Panc1 (cell line): ENCODE measurements around the gene BFSP1. TPM values are rescaled to one million over a fixed set of nuclear protein-coding genes. Genes with fewer than 3 reads are reported as not detected.

Experiments
- ATAC-seq: fragments of 200-7000 bp; cut with Tn5 transposase; 2 replicates; pipeline ENCODE4 v1.9.1; 2020; ENCODE audit warnings: mild to moderate bottlenecking, moderate library complexity
- BruUV-seq: library from RNA; stranded (reverse); fragments of 400-500 nt; replicated peaks from 2 replicates; lab custom pipeline; 2021; lab: Mats Ljungman, UMichigan
- CTCF ChIA-PET: fragments of 300-600 bp; sonication (Branson Sonifier 250); formaldehyde crosslinking; loops from one replicate; lab custom pipeline; 2022; ENCODE audit warnings: antibody characterized with exemption; lab: Charles Lee
- POLR2A ChIA-PET: fragments of 300-600 bp; sonication (Branson Sonifier 250); formaldehyde crosslinking; loops from one replicate; lab custom pipeline; 2022; ENCODE audit warnings: antibody characterized with exemption; lab: Charles Lee
- DNase-seq: peaks from one replicate; pipeline ENCODE4 v3.0.0-alpha.2; 2010; ENCODE audit warnings: low read depth, low spot score
- H3K27ac ChIP-seq: 2 replicates; pipeline ENCODE4 v1.5.1; 2011; ENCODE audit warnings: mild to moderate bottlenecking, low read length, inconsistent platforms
- H3K27me3 ChIP-seq: fragments of 200-500 bp; sonication (Bioruptor generic); 2 replicates; pipeline ENCODE4 v1.6.0; 2014; ENCODE audit warnings: low read length, inconsistent platforms; ENCODE audit not compliant: control insufficient read depth, insufficient read depth
- H3K36me3 ChIP-seq: fragments of 200-500 bp; sonication (Bioruptor generic); 2 replicates; pipeline ENCODE4 v1.5.1; 2014; ENCODE audit warnings: inconsistent platforms, mild to moderate bottlenecking, low read length, moderate library complexity; ENCODE audit not compliant: control insufficient read depth, insufficient read depth
- H3K4me1 ChIP-seq: 2 replicates; pipeline ENCODE4 v1.5.1; 2011; ENCODE audit warnings: inconsistent platforms, mild to moderate bottlenecking, low read length, moderate library complexity; ENCODE audit not compliant: control insufficient read depth, insufficient read depth
- H3K4me3 ChIP-seq, 2 experiments: 2 replicates each; pipeline ENCODE4 v1.5.1; 2011 to 2012; ENCODE audit warnings: low read depth in 2 of 2, low read length in 2 of 2, mild to moderate bottlenecking in 2 of 2, inconsistent platforms in 1 of 2, moderate library complexity in 1 of 2
- H3K9me3 ChIP-seq: fragments of 200-500 bp; sonication (Bioruptor generic); 2 replicates; pipeline ENCODE4 v1.5.1; 2014; ENCODE audit warnings: low read depth, mild to moderate bottlenecking, inconsistent platforms, low read length, moderate library complexity; ENCODE audit not compliant: control insufficient read depth, insufficient read depth
- CTCF ChIP-seq: fragments of 450-650 bp; IDR thresholded peaks from 2 replicates; pipeline ENCODE4 v1.5.1; 2017; ENCODE audit warnings: mild to moderate bottlenecking
- POLR2AphosphoS5 ChIP-seq: IDR thresholded peaks from 2 replicates; pipeline ENCODE4 v1.6.1; 2012; ENCODE audit warnings: mild to moderate bottlenecking, low read depth, low read length, moderate library complexity
- REST ChIP-seq, 2 experiments: IDR thresholded peaks; 2 replicates each; pipeline ENCODE4 v1.6.1; 2011 to 2012; ENCODE audit warnings: low read depth in 2 of 2, control low read depth in 1 of 2, low read length in 1 of 2, mild to moderate bottlenecking in 1 of 2, moderate library complexity in 1 of 2; ENCODE audit not compliant: insufficient read depth in 1 of 2
- SIN3A ChIP-seq: IDR thresholded peaks from 2 replicates; pipeline ENCODE4 v1.6.1; 2012; ENCODE audit warnings: low read depth, mild to moderate bottlenecking, low read length, moderate library complexity, borderline replicate concordance; ENCODE audit not compliant: insufficient read depth
- TCF7L2 ChIP-seq: IDR thresholded peaks from 2 replicates; pipeline ENCODE4 v1.6.1; 2011; ENCODE audit warnings: mild to moderate bottlenecking, low read depth, low read length, inconsistent platforms
- in situ Hi-C: cut with HindIII; loops from 2 replicates; pipeline ENCODE4 v1.10.0; 2016; ENCODE audit warnings: low sequenced_read_pairs, low pct_unique_long_range_greater_than_20kb
- intact Hi-C: fragments of 100-400 bp; cut with micrococcal nuclease; formaldehyde crosslinking; loops from one replicate; pipeline ENCODE4 v1.10.0; 2022; ENCODE audit not compliant: unreplicated experiment
- total RNA-seq: library from RNA; stranded (reverse); gene quantifications from one replicate; pipeline ENCODE4 v1.2.1, GENCODE V29; 2021; ENCODE audit not compliant: unreplicated experiment

BFSP1 gene
- total RNA-seq, 1 experiment from 2014 or later: 6.9 TPM

DNA sequence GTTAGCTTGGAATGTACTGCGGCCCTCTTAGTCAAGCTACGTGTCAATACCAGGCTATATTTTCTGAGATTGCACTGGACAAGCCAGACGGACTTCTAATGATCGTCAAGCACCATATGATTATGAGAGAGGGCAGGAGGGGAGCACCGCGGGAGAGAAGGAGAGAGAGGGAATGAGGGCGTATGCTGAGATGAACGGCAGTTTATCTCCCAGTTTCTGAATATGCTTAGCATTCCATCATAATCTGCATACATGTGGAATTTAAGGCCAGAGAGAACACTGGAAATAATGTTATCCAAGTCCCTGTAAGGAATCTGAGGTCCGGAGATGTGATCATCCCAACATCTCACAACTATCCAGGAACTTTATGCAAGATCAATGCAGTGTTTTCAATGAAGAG lies 60.2 kb downstream of the BFSP1 start:
- no peak overlapping the region for H3K4me3 ChIP-seq
- ChIA-PET POLR2A (no interaction called here), CTCF (no interaction called here)
- TF ChIP-seq REST (IDR thresholded peaks at IDR 0.05; ENCODE audit: insufficient read depth in 1 of 2, low read depth in 2 of 2, low read length in 1 of 2): no peak
- TF ChIP-seq SIN3A: no peak
- no peak for TF ChIP-seq POLR2AphosphoS5
- TF ChIP-seq CTCF: no peak
- TF ChIP-seq TCF7L2: no peak
- no peaks in the 10 kb centered on the region for H3K4me1 ChIP-seq
- H3K36me3 ChIP-seq: no peaks in the 10 kb centered on the region
- no peak overlapping the region for H3K27ac ChIP-seq
- in situ Hi-C loops: no loop called here
- no peaks in the 10 kb centered on the region for H3K9me3 ChIP-seq
- no TSS peak for BruUV-seq
- ATAC-seq (no peak), DNase-seq (no peak)
- H3K27me3 ChIP-seq: no peaks in the 10 kb centered on the region
- intact Hi-C loops: no loop called here

GRCh38 chr20:17470521-17470920 lies 60.7 kb downstream of the BFSP1 start:
- ChIA-PET CTCF (no interaction called here), POLR2A (no interaction called here)
- Histone ChIP-seq H3K27ac (no peak overlapping the region), H3K36me3 (no peaks in the 10 kb centered on the region), H3K4me3 (no peak overlapping the region), H3K4me1 (no peaks in the 10 kb centered on the region), H3K9me3 (no peaks in the 10 kb centered on the region), H3K27me3 (no peaks in the 10 kb centered on the region)
- in situ Hi-C loops (no loop called here), intact Hi-C loops (no loop called here)
- no peak for ATAC-seq
- no TSS peak for BruUV-seq
- DNase-seq: no peak
- no peak for TF ChIP-seq REST (IDR thresholded peaks at IDR 0.05; ENCODE audit: insufficient read depth in 1 of 2, low read depth in 2 of 2, low read length in 1 of 2)
- TF ChIP-seq SIN3A: no peak
- TF ChIP-seq CTCF: no peak
- TF ChIP-seq TCF7L2: no peak
- TF ChIP-seq POLR2AphosphoS5: no peak
